Measurements from ENCODE around the gene PLA2G4B. TPM values are rescaled to one million over a fixed set of nuclear protein-coding genes. Genes with fewer than 3 reads are reported as not detected.

Gene PLA2G4B
- total RNA-seq, 1 experiment from 2014 or later: 3.7 TPM

DNA sequence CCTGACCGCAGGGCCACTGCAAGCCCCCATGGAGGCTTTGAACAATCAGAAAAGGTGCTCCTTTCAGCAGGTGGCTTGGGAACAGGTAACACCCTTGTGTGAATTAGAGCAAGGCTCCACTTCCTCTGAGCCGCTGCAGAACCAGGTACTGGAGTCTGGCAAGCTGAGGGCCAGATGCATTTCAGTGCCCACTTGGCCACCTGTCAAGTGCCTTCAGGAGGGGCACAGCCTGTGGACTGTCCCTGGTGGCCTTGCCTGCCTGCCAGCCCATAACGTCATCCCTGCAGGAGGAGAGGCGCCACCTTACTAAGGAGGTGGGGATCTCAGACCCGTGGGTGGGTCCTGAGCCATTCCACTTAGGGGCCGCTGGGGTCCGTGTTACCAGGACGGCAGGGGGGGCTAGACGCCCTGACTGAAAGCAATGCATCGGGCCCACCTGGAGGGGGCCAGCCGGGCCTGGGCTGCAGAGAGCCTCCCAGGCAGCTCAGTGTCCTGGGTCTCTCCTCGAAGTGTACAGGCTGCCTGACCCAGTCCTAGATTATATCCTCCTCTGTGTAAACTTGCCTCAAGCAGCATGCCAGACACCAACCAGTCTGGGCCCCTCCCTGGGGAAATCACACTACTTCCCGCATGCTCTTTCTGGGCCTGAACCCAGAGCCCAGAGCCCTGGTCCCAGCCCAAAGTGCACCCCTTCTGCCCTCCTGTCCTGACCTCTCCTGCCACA lies 39.1 kb downstream of the PLA2G4B start:
- no peak overlapping the region for H2BK15ac ChIP-seq (ENCODE audit: low read depth, low read length)
- H3K4me3 Mint-ChIP-seq: no peak overlapping the region
- no peak overlapping the region; the same call in 1 of the 2 replicates for H3K14ac ChIP-seq (ENCODE audit: insufficient read depth, low read length)
- no peaks in the 10 kb centered on the region for H3K79me2 ChIP-seq (ENCODE audit: insufficient read depth, low read length)
- no peak overlapping the region for H2BK120ac ChIP-seq (ENCODE audit: low read depth, low read length, poor library complexity, severe bottlenecking)
- H2BK12ac ChIP-seq (ENCODE audit: insufficient read length, low read depth, low read length): no peak overlapping the region
- H2AK5ac ChIP-seq (ENCODE audit: insufficient read length, low read length): no peak overlapping the region
- H4K8ac ChIP-seq (replicated peaks; ENCODE audit: insufficient read length, low read depth, low read length): no peak overlapping the region
- H3K4me1 ChIP-seq (ENCODE audit: insufficient read depth, low read length): no peaks in the 10 kb centered on the region
- no peak overlapping the region for H2BK20ac ChIP-seq (ENCODE audit: low read depth, low read length, poor library complexity, severe bottlenecking)
- DNase-seq: no peak
- H3K27ac ChIP-seq (ENCODE audit: insufficient read length, low read depth, low read length): no peak overlapping the region
- no peak overlapping the region for H3T11ph ChIP-seq (ENCODE audit: low read length)
- H4K20me1 ChIP-seq (ENCODE audit: control insufficient read depth, insufficient read depth, insufficient read length): no peaks in the 10 kb centered on the region
- H2AFZ ChIP-seq (ENCODE audit: low read length): no peak overlapping the region
- peaks cover 7% of the 10 kb centered on the region; the same call in 1 of the 2 replicates for H3K27me3 ChIP-seq (ENCODE audit: insufficient read depth, low read length)
- TF ChIP-seq, protein P1, sequence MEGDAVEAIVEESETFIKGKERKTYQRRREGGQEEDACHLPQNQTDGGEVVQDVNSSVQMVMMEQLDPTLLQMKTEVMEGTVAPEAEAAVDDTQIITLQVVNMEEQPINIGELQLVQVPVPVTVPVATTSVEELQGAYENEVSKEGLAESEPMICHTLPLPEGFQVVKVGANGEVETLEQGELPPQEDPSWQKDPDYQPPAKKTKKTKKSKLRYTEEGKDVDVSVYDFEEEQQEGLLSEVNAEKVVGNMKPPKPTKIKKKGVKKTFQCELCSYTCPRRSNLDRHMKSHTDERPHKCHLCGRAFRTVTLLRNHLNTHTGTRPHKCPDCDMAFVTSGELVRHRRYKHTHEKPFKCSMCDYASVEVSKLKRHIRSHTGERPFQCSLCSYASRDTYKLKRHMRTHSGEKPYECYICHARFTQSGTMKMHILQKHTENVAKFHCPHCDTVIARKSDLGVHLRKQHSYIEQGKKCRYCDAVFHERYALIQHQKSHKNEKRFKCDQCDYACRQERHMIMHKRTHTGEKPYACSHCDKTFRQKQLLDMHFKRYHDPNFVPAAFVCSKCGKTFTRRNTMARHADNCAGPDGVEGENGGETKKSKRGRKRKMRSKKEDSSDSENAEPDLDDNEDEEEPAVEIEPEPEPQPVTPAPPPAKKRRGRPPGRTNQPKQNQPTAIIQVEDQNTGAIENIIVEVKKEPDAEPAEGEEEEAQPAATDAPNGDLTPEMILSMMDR (conservative IDR thresholded peaks at IDR 0.05): peak; percentile 32; the same call in 1 of the 3 replicates
- no peak overlapping the region for H2BK5ac ChIP-seq (ENCODE audit: insufficient read length, low read length)
- no peaks in the 10 kb centered on the region; a peak in 2 of 5 replicates for H3K9me3 Mint-ChIP-seq
- peaks cover 3 to 9% of the 10 kb centered on the region in 2 experiments for H3K4me1 Mint-ChIP-seq
- H3K27ac Mint-ChIP-seq: no peak overlapping the region
- no peaks in the 10 kb centered on the region for H3K9me3 ChIP-seq (ENCODE audit: control insufficient read depth, low read depth, low read length)
- H3K23ac ChIP-seq (ENCODE audit: insufficient read length, low read depth, low read length): no peak overlapping the region
- no peak overlapping the region for H3K18ac ChIP-seq (ENCODE audit: insufficient read length, low read depth, low read length)
- H3K56ac ChIP-seq (ENCODE audit: insufficient read length, low read depth, low read length): no peak overlapping the region
- H3K27me3 Mint-ChIP-seq (ENCODE audit: low read depth): peaks cover 31% of the 10 kb centered on the region
- no peak overlapping the region for H4K5ac ChIP-seq (ENCODE audit: insufficient read length, low read depth, low read length)
- no peak overlapping the region for H4K91ac ChIP-seq (ENCODE audit: insufficient read length, low read depth, low read length)
- no peak overlapping the region for H3K4me2 ChIP-seq (ENCODE audit: insufficient read depth, insufficient read length, low read length)
- no peak overlapping the region for H3K9ac ChIP-seq (ENCODE audit: extremely low read depth, insufficient read length, low read length)
- no CpG with 5 or more reads among the region's 13 CpGs for WGBS (ENCODE audit: extremely low coverage, insufficient read length, low lambda C conversion rate)
- peaks cover 0 to 1% (median 0%) of the 10 kb centered on the region in 3 experiments; a peak in 1 of 7 replicates for H3K36me3 Mint-ChIP-seq (ENCODE audit: insufficient read depth in 1 of 3, low read depth in 3 of 3)
- H3K79me1 ChIP-seq (ENCODE audit: insufficient read depth, low read depth, low read length, poor library complexity, severe bottlenecking): no peaks in the 10 kb centered on the region
- H3K4ac ChIP-seq (ENCODE audit: low read depth, low read length): no peak overlapping the region
- H3K23me2 ChIP-seq (ENCODE audit: insufficient read length, low read depth, low read length, poor library complexity, severe bottlenecking): peaks cover 3% of the 10 kb centered on the region
